NT2/D1 (cell line): ENCODE results near the gene SORCS1.

ENCODE experiments used
- DNase-seq: peaks from one replicate; pipeline ENCODE4 v3.0.0-alpha.2; 2011; ENCODE audit warnings: low read depth, low spot score
- H3K27me3 ChIP-seq: 2 replicates; pipeline ENCODE4 v1.6.0; 2011; ENCODE audit warnings: mild to moderate bottlenecking; ENCODE audit not compliant: insufficient read length, insufficient read depth
- H3K36me3 ChIP-seq: 2 replicates; pipeline ENCODE4 v1.6.1; 2011; ENCODE audit warnings: mild to moderate bottlenecking, low read length, mixed read lengths; ENCODE audit not compliant: insufficient read depth, insufficient read length
- H3K4me1 ChIP-seq: 2 replicates; pipeline ENCODE4 v1.5.1; 2011; ENCODE audit not compliant: insufficient read depth, insufficient read length
- H3K4me3 ChIP-seq: 2 replicates; pipeline ENCODE4 v1.5.1; 2011; ENCODE audit warnings: low read depth; ENCODE audit not compliant: insufficient read length
- H3K9ac ChIP-seq: 2 replicates; pipeline ENCODE4 v1.6.0; 2011; ENCODE audit warnings: low read depth; ENCODE audit not compliant: insufficient read length
- H3K9me3 ChIP-seq: 2 replicates; pipeline ENCODE4 v1.5.1; 2011; ENCODE audit warnings: mild to moderate bottlenecking, low read length; ENCODE audit not compliant: insufficient read depth
- SUZ12 ChIP-seq: IDR thresholded peaks from 2 replicates; pipeline ENCODE4 v1.6.1; 2011; ENCODE audit not compliant: insufficient read length, insufficient read depth; ENCODE audit errors: extremely low read depth
- YY1 ChIP-seq: IDR thresholded peaks from 2 replicates; pipeline ENCODE4 v1.6.1; 2011; ENCODE audit not compliant: insufficient read length, insufficient read depth
- ZNF274 ChIP-seq: IDR thresholded peaks from 2 replicates; pipeline ENCODE4 v1.6.1; 2011; ENCODE audit warnings: mild to moderate bottlenecking, low read depth, low read length

SORCS1 gene

DNA sequence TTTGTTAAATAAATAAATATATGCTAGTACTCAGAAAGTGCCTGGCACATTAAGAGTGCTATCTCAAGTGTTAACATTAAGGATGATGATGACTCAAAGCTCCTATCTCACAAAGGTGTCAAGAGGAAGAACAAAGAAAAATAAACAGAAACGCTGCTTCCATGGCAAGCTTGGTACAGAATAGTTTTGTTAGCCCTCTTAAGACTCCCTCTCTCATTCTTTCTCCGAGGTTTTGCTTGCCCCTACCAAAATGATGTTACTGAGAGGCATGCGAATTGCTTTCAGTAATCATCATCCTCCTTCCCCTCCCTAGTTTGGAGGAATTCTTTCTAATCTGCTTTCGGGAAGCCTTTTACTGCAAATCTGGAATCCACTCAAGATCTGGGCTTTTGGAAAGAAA, 96.7 kb downstream of the SORCS1 start:
- Histone ChIP-seq H3K36me3 (no peaks in the 10 kb centered on the region), H3K27me3 (no peaks in the 10 kb centered on the region), H3K4me3 (no peak overlapping the region), H3K4me1 (no peaks in the 10 kb centered on the region), H3K9me3 (no peaks in the 10 kb centered on the region), H3K9ac (no peak overlapping the region)
- no peak for DNase-seq
- TF ChIP-seq SUZ12, result no peak

DNA sequence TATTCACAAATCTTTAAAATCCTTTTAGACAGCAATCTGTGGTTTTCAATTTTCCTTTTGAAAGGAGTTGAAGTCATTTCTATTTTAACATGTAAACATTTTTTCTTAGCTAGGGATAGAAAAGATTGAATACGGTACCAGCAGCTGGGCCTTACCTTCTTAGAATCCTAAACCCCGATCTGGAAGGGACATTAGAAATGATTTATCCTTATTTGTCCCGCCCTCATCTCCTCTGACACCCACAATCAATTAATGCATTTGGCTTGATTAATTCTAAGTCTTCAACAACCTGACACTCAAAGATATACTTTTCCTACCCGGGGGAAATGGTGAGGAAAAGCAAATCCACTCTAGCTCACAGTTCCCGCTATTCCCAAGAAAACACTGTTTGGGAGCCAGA, 100.4 kb downstream of the SORCS1 start:
- H3K9ac ChIP-seq, result no peak overlapping the region
- no peak for TF ChIP-seq YY1
- no peak for TF ChIP-seq SUZ12
- TF ChIP-seq ZNF274, result no peak
- no peaks in the 10 kb centered on the region for H3K27me3 ChIP-seq
- no peak for DNase-seq
- H3K36me3 ChIP-seq, result no peaks in the 10 kb centered on the region
- H3K9me3 ChIP-seq, result no peaks in the 10 kb centered on the region
- H3K4me3 ChIP-seq, result no peak overlapping the region
- no peaks in the 10 kb centered on the region for H3K4me1 ChIP-seq

DNA sequence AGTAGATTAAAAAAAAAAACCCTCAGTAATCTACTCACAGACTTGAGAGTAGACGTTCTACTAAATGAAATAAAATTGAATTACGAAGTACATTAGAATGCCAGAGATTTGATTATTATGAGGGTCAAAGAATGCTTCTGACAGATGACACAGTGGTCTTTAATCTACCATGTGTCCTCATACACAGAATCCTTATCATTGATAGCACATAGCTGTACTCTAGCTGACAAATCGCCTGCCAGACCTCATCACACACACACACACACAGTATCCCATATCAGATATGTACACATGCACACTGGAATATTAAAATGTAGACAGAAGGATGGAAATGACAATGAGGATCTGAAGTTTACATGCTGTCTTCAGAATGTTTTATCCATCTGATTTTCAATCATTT, 104.6 kb downstream of the SORCS1 start:
- Histone ChIP-seq H3K4me1 (no peaks in the 10 kb centered on the region), H3K9me3 (no peaks in the 10 kb centered on the region), H3K27me3 (no peaks in the 10 kb centered on the region), H3K4me3 (no peak overlapping the region), H3K9ac (no peak overlapping the region), H3K36me3 (no peaks in the 10 kb centered on the region)
- TF ChIP-seq ZNF274 (no peak), SUZ12 (no peak), YY1 (no peak)
- no peak for DNase-seq

- DNase-seq, result no peak
- Histone ChIP-seq H3K36me3 (no peaks in the 10 kb centered on the region), H3K4me3 (no peak overlapping the region), H3K27me3 (no peaks in the 10 kb centered on the region), H3K9me3 (no peaks in the 10 kb centered on the region), H3K4me1 (no peaks in the 10 kb centered on the region), H3K9ac (no peak overlapping the region)
- no peak for TF ChIP-seq YY1
- TF ChIP-seq ZNF274, result no peak
- TF ChIP-seq SUZ12, result no peak
These were observed 105.3 kb downstream of the SORCS1 start for GRCh38 chr10:107059068-107059804.

- no peak for TF ChIP-seq YY1
- no peak for TF ChIP-seq ZNF274
- TF ChIP-seq SUZ12, result no peak
- Histone ChIP-seq H3K36me3 (no peaks in the 10 kb centered on the region), H3K27me3 (no peaks in the 10 kb centered on the region), H3K9me3 (no peaks in the 10 kb centered on the region), H3K4me3 (no peak overlapping the region), H3K4me1 (no peaks in the 10 kb centered on the region), H3K9ac (no peak overlapping the region)
- DNase-seq, result no peak
These were observed 106.2 kb downstream of the SORCS1 start for GRCh38 chr10:107058331-107058730.

DNA sequence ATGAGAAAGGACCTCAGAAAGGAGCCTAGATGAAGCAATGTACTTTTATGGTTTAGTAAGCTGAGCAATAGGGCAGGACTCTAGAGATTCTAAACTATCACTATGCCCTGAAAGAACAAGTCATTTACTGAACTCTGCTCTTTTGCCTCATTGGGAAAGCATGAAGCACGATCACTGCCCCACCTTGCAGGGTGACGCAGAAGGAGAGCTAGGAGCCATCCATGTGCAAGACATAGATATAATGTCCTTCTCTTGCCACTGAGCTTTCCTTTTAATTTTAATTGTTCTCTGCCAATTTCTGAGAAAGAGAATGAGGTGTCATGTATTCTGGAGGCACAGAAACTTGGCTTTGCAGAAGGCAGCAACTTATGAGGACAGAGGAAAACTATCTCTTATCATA, 108.3 kb downstream of the SORCS1 start:
- Histone ChIP-seq H3K27me3 (no peaks in the 10 kb centered on the region), H3K4me3 (no peak overlapping the region), H3K9ac (no peak overlapping the region), H3K36me3 (no peaks in the 10 kb centered on the region), H3K9me3 (no peaks in the 10 kb centered on the region), H3K4me1 (no peaks in the 10 kb centered on the region)
- TF ChIP-seq SUZ12, result no peak
- TF ChIP-seq YY1, result no peak
- TF ChIP-seq ZNF274, result no peak
- DNase-seq, result no peak

GRCh38 chr10:107054469-107055156, 109.9 kb downstream of the SORCS1 start:
- H3K27me3 ChIP-seq, result no peaks in the 10 kb centered on the region
- no peak for TF ChIP-seq ZNF274
- TF ChIP-seq YY1, result no peak
- TF ChIP-seq SUZ12, result no peak
- H3K4me3 ChIP-seq, result no peak overlapping the region
- H3K4me1 ChIP-seq, result no peaks in the 10 kb centered on the region
- DNase-seq, result no peak
- H3K9me3 ChIP-seq, result no peaks in the 10 kb centered on the region
- H3K9ac ChIP-seq, result no peak overlapping the region
- H3K36me3 ChIP-seq, result no peaks in the 10 kb centered on the region
